HG03460 (cell line): ENCODE measurements around the gene NUF2.
"Not testable (repeated sequence)": the region's sequence is repeated elsewhere in the genome, so short reads cannot be mapped to it uniquely, and the experiment has no call there.

Experiments used
- ATAC-seq: cut with Tn5 transposase; IDR thresholded peaks from one replicate; pipeline ENCODE4 v1.9.1; 2021; ENCODE audit not compliant: unreplicated experiment

Gene NUF2

GRCh38 chr1:163331116-163331515, 9.4 kb downstream of the NUF2 start:
- no peak for ATAC-seq

GRCh38 chr1:163335216-163335615, 13.5 kb downstream of the NUF2 start:
- no peak for ATAC-seq

- no peak for ATAC-seq
These were observed 15.9 kb downstream of the NUF2 start for GRCh38 chr1:163337631-163338030.

GRCh38 chr1:163346326-163346870, 24.6 kb downstream of the NUF2 start:
- ATAC-seq: no peak

DNA sequence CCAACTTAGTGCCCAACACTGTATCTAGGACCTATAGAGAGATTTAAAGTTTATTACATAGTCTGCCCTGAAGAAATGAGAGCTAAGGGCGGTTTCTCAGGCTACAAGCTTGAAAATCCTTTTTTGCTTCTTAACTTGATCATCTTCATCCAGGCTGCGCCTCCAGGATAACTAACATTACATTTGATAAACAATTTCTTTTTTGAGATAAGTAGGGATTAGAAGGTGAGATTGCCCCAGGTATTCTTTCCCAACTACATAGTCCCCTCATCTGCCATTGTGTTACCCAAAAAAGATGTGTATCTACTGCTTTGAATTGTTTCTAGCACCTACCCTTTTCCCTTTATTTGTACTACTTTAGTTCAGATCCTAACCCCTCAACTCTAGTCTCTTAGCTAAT, 25.4 kb downstream of the NUF2 start:
- ATAC-seq: no peak

GRCh38 chr1:163351912-163352311, 30.2 kb downstream of the NUF2 start:
- no peak for ATAC-seq

DNA sequence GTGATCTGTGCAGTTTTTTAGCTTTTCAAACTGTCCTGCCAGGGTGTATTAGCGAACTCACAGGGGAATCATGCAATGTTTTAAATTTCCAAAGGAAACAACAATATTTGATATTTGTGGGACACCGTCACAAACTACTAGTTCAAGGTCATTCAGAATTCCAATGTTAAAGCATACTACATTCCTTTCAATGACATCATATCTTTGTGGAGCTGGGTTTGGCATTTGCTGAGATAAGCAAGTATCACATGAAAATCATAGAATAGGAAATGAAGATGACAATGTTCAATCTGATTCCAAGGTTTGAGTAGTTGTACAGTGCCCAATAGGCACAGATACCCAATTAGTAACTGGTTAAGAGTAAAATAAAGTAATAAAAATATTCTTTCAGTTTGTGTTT, 35.6 kb downstream of the NUF2 start:
- ATAC-seq: no peak

- not testable (repeated sequence) for ATAC-seq
These were observed 36.4 kb downstream of the NUF2 start for GRCh38 chr1:163358172-163358571.

- ATAC-seq: no peak
These were observed 39.6 kb downstream of the NUF2 start for GRCh38 chr1:163361123-163361934.

GRCh38 chr1:163365186-163365585, 43.4 kb downstream of the NUF2 start:
- no peak for ATAC-seq

DNA sequence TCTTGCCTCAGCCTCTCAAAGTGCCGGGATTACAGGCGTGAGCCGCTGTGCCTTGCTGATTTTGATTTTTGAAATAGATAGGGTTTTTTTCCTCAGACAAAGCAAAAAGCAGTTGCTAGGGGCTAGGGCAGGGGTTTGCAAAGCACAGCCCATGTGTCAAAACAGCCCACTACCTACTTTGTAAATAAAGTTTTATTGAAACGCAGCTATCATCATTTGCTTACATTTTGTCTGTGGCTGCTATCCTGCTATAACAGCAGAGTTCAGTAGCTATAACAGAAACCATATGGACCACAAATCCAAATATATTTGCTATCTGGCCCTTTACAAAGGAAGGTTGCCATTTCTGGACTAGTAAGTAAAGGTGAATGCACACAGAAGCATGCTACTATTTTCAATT, 44.8 kb downstream of the NUF2 start:
- ATAC-seq: no peak

DNA sequence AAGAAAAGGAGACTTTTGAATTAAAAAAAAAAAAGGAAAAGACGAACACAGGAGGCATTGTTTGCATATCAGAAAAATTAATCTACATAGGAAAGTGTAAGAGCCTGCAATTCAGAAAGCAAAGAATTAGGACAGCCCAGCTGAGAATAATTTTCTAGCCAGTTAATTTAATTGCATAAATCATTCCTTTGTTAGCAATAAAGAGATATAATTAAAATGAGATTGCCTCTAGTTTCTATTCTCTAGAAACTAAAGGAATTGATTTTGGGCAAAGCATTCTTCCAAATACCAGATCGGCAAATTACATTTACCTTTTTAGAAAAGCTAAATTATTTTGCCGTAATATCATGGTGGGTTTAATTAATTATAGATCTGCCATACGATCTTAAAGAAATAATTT, 46.0 kb downstream of the NUF2 start:
- ATAC-seq: no peak

- ATAC-seq: no peak
These were observed 50.8 kb downstream of the NUF2 start for GRCh38 chr1:163372576-163372975.

DNA sequence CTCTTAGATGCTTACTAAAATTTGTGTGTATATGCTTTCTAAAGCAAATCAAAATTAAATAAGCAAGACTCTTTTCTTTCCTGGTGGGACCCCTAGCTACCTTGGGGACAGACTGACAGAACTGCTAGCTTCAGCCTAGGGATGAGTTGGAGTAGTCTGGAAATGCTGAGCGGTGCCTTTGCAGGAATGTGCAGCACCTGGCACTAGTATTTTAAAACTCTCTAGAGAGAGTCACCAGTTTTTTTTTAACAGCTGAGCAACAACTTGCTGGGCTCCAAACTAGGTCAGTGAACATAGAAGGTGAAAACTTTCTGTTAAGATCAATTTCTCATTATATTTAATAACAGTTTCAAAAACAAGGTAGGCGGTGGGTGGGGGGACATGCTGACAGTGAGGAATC, 56.8 kb downstream of the NUF2 start:
- no peak for ATAC-seq

DNA sequence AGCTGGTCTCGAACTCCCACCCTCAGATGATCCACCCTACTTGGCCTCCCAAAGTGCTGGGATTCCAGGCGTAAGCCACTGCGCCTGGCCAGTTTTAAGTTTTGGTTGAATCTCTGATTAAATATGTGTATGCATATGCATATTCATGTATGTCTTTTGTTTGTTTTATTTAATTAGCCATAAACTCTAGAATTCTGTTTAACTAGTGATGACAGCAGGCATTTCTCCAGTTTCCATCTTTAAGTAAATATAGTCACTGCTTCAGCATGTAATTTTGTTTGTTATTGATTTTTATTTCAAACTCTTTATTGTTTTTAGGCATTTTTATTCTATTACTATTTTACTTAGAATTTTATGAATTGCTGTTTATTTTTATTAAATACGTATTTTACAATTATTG, 58.0 kb downstream of the NUF2 start:
- ATAC-seq: no peak

DNA sequence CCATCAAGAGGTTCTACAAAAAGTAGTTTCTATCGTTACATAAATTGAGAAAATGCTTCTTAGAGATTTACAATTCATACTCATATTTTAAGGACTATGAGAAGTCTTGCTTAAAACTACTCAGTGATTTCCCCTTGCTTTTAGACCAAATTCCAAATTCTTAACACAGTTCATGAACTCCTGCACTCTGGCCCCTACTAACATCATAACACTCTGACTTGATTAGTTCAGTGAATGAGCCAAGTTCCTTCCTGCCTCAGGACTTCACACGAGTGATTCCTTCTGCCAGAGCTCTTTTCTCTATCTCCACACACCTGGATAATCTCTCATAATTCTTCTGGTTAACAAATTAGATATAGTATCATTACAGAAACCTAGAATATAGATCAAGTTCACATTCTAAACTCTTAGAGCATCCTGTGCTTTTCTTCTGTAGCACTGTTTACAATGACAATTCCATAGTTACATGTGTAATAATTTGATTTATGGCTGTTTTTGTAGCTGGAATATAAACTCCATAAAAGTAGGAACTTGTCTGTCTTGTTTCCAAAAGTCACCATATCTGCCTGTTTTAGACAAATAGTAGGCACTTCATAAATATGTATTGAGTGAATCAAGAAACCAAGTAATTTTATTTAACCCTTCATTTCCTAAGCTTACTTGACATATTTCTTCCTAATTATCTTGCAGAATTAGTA, 59.9 kb downstream of the NUF2 start:
- no peak for ATAC-seq

GRCh38 chr1:163382395-163382794, 60.6 kb downstream of the NUF2 start:
- no peak for ATAC-seq

DNA sequence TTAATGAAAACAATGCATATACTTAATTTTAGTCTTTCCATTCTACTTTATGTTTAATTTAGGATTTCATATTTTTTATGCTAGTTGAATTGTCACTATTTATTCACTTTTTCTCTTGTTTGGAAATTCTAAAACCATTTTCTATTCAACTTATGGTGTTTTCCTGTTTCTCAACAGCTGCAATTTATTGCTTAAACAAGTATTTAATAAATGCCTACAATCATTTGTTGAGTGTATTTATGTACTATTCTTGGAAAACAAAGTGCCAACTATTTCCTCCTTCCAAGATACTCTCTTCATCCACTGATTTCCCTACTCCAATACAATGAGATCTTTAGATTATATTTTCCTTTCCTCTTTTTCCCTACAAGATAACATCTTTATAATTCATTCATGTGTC, 65.4 kb downstream of the NUF2 start:
- no peak for ATAC-seq

- no peak for ATAC-seq
These were observed 67.2 kb downstream of the NUF2 start for GRCh38 chr1:163388970-163389369.

- no peak for ATAC-seq
These were observed 74.0 kb downstream of the NUF2 start for GRCh38 chr1:163395790-163396189.

GRCh38 chr1:163397451-163398200, 75.9 kb downstream of the NUF2 start:
- no peak for ATAC-seq

DNA sequence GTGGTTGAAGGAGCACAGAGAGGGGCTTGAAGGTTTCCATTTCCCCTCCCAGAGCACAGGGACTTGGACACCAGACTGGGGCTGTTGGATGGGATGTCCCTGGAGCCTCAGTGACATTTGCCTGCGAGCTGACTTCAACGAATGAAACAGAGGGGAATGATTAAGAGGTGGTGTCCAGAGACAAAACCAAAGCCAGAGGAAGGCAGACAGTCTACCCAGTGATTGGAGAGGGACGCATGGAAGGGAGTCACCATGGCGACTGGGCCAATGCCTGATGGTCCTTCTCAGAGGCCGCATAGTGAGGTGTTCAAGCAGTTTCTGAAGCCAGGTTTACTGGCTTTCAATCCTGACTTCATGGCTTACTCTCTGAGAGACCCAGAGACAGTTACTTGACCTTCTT, 77.2 kb downstream of the NUF2 start:
- ATAC-seq: no peak
